ENCODE data around the gene EIF2D. TPM values are rescaled to one million over a fixed set of nuclear protein-coding genes. Genes with fewer than 3 reads are reported as not detected.

EIF2D gene
- total and polyA plus RNA-seq, 2 experiments from 2014 or later, result 31.4 to 53.4 TPM

GRCh38 chr1:206637605-206638004 lies 25.3 kb upstream of the EIF2D start:
- Histone ChIP-seq H3K4me3 (peak overlapping the region; percentile 91), H3K9me3 (ENCODE audit: low read depth) (no peaks in the 10 kb centered on the region), H2AFZ (no peak overlapping the region), H3K9me2 (ENCODE audit: insufficient read depth) (no peaks in the 10 kb centered on the region), H3K36me3 (ENCODE audit: low read depth) (0 out of 2 replicates have a peak, but pooled peaks cover 14% of the 10 kb centered on the region), H3K4me1 (ENCODE audit: insufficient read depth) (peaks cover 47% of the 10 kb centered on the region), H3F3A (ENCODE audit: insufficient read depth) (peaks cover 43% of the 10 kb centered on the region), H3K27me3 (replicated peaks; ENCODE audit: insufficient read depth) (no peaks in the 10 kb centered on the region), H3K79me2 (ENCODE audit: insufficient read depth) (peaks cover 65% of the 10 kb centered on the region), H4K20me1 (ENCODE audit: insufficient read depth) (no peaks in the 10 kb centered on the region), H3K9ac (peak overlapping the region; percentile 96), H3K27ac (peak overlapping the region; percentile 94), H3K4me2 (ENCODE audit: unreplicated experiment) (peak overlapping the region; percentile 92)
- in situ Hi-C loops (cut with MboI), result no loop called here
- no peak for TF ChIP-seq EZH2 (IDR thresholded peaks at IDR 0.05; ENCODE audit: insufficient read depth, poor library complexity, severe bottlenecking)
- no peak for TF ChIP-seq EZH2phosphoT487 (IDR thresholded peaks at IDR 0.05; ENCODE audit: insufficient read depth, low read depth)
- DNase-seq, result peak; percentile 23

GRCh38 chr1:206636671-206637070 lies 24.4 kb upstream of the EIF2D start:
- Histone ChIP-seq H3K27ac (peak overlapping the region; percentile 94), H2AFZ (no peak overlapping the region), H3K79me2 (ENCODE audit: insufficient read depth) (peaks cover 58% of the 10 kb centered on the region), H3K4me3 (peak overlapping the region; percentile 91), H3K9ac (peak overlapping the region; percentile 96), H3K4me1 (ENCODE audit: insufficient read depth) (peaks cover 47% of the 10 kb centered on the region), H3K36me3 (ENCODE audit: low read depth) (0 out of 2 replicates have a peak, but pooled peaks cover 11% of the 10 kb centered on the region), H3K4me2 (ENCODE audit: unreplicated experiment) (peak overlapping the region; percentile 92), H3F3A (ENCODE audit: insufficient read depth) (peaks cover 43% of the 10 kb centered on the region), H3K9me3 (ENCODE audit: low read depth) (no peaks in the 10 kb centered on the region), H4K20me1 (ENCODE audit: insufficient read depth) (no peaks in the 10 kb centered on the region), H3K9me2 (ENCODE audit: insufficient read depth) (no peaks in the 10 kb centered on the region), H3K27me3 (replicated peaks; ENCODE audit: insufficient read depth) (no peaks in the 10 kb centered on the region)
- no peak for TF ChIP-seq EZH2phosphoT487 (IDR thresholded peaks at IDR 0.05; ENCODE audit: insufficient read depth, low read depth)
- no peak for TF ChIP-seq EZH2 (IDR thresholded peaks at IDR 0.05; ENCODE audit: insufficient read depth, poor library complexity, severe bottlenecking)
- WGBS, 2 experiments (ENCODE audit: low coverage in 1 of 2, low lambda C conversion rate in 2 of 2, missing lambda C conversion rate in 2 of 2), result 1 to 2% methylated on average over 4 of the region's 4 CpGs
- in situ Hi-C loops (cut with MboI), result no loop called here
- peak; percentile 45 for DNase-seq

GRCh38 chr1:206635978-206636345 lies 23.7 kb upstream of the EIF2D start:
- H3K36me3 ChIP-seq (ENCODE audit: low read depth), result 0 out of 2 replicates have a peak, but pooled peaks cover 9% of the 10 kb centered on the region
- no peaks in the 10 kb centered on the region for H3K9me2 ChIP-seq (ENCODE audit: insufficient read depth)
- no peaks in the 10 kb centered on the region for H3K27me3 ChIP-seq (replicated peaks; ENCODE audit: insufficient read depth)
- H3F3A ChIP-seq (ENCODE audit: insufficient read depth), result peaks cover 43% of the 10 kb centered on the region
- peak overlapping the region; percentile 92 for H3K4me2 ChIP-seq (ENCODE audit: unreplicated experiment)
- peak overlapping the region; percentile 54 for H2AFZ ChIP-seq
- H4K20me1 ChIP-seq (ENCODE audit: insufficient read depth), result no peaks in the 10 kb centered on the region
- peak overlapping the region; percentile 94 for H3K27ac ChIP-seq
- peaks cover 47% of the 10 kb centered on the region for H3K4me1 ChIP-seq (ENCODE audit: insufficient read depth)
- no peaks in the 10 kb centered on the region for H3K9me3 ChIP-seq (ENCODE audit: low read depth)
- peak; percentile 64 for DNase-seq
- peak overlapping the region; percentile 91 for H3K4me3 ChIP-seq
- peak overlapping the region; percentile 96 for H3K9ac ChIP-seq
- peaks cover 51% of the 10 kb centered on the region for H3K79me2 ChIP-seq (ENCODE audit: insufficient read depth)
- 3% methylated on average over 14 of the region's 14 CpGs for WGBS, 2 experiments (ENCODE audit: low coverage in 1 of 2, low lambda C conversion rate in 2 of 2, missing lambda C conversion rate in 2 of 2)
- in situ Hi-C loops (cut with MboI), result no loop called here
- TF ChIP-seq EZH2phosphoT487 (IDR thresholded peaks at IDR 0.05; ENCODE audit: insufficient read depth, low read depth), result no peak
- TF ChIP-seq EZH2 (IDR thresholded peaks at IDR 0.05; ENCODE audit: insufficient read depth, poor library complexity, severe bottlenecking), result no peak

GRCh38 chr1:206635080-206635977 lies 23.1 kb upstream of the EIF2D start, which contains the start of gene DYRK3:
Gene DYRK3, plus strand, starts transcription at chr1:206635536. Its CDS starts 168 bp downstream, at chr1:206635704.
- peaks cover 43% of the 10 kb centered on the region for H3F3A ChIP-seq (ENCODE audit: insufficient read depth)
- peak; percentile 99 for DNase-seq
- 0 out of 2 replicates have a peak, but pooled peaks cover 4% of the 10 kb centered on the region for H3K36me3 ChIP-seq (ENCODE audit: low read depth)
- peak within 1 kb of the TSS; percentile 74 for H2AFZ ChIP-seq
- H3K4me3 ChIP-seq, result peak within 1 kb of the TSS; percentile 91
- H3K9me2 ChIP-seq (ENCODE audit: insufficient read depth), result no peaks in the 10 kb centered on the region
- in situ Hi-C loops (cut with MboI), result no loop called here
- TF ChIP-seq EZH2phosphoT487 (IDR thresholded peaks at IDR 0.05; ENCODE audit: insufficient read depth, low read depth) (no peak), EZH2 (IDR thresholded peaks at IDR 0.05; ENCODE audit: insufficient read depth, poor library complexity, severe bottlenecking) (no peak)
- H3K27ac ChIP-seq, result peak within 1 kb of the TSS; percentile 94
- peak within 1 kb of the TSS; percentile 92 for H3K4me2 ChIP-seq (ENCODE audit: unreplicated experiment)
- peaks cover 45% of the 10 kb centered on the region for H3K79me2 ChIP-seq (ENCODE audit: insufficient read depth)
- H3K4me1 ChIP-seq (ENCODE audit: insufficient read depth), result peaks cover 47% of the 10 kb centered on the region
- H3K9ac ChIP-seq, result peak within 1 kb of the TSS; percentile 96
- 0 to 1% methylated on average over 55 to 64 of the region's 84 CpGs for WGBS, 2 experiments (ENCODE audit: low coverage in 1 of 2, low lambda C conversion rate in 2 of 2, missing lambda C conversion rate in 2 of 2)
- no peaks in the 10 kb centered on the region for H3K27me3 ChIP-seq (replicated peaks; ENCODE audit: insufficient read depth)
- no peaks in the 10 kb centered on the region for H3K9me3 ChIP-seq (ENCODE audit: low read depth)
- H4K20me1 ChIP-seq (ENCODE audit: insufficient read depth), result no peaks in the 10 kb centered on the region

Measured in GM23248 (cell line).